Measurements from ENCODE around the gene PLEKHG3. TPM values are rescaled to one million over a fixed set of nuclear protein-coding genes. Genes with fewer than 3 reads are reported as not detected.

Gene PLEKHG3
- total and polyA plus RNA-seq, 7 donors = 1.9 to 8.2 (median 5.2) TPM

DNA sequence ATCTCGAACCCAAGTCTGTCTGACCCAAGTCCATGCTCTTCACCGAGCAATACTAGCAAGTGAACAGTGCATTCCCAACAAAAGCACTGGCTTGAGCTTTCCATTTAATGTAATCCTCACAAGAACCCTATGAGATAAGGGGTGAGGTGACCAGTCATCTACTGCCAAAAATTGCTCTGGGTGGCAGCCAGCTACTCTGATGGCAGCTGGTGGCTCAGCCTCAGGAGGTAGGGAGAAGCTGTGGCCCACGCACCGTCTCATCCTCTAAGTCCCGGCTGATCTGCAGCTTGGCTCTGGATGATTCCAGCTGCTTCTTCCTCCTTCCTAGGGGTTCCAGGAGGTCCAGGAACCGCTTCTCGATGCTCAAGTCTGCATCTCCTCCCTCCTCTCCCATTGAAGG, 75.2 kb downstream of the PLEKHG3 start:
- no peak for DNase-seq
- H3K36me3 ChIP-seq (ENCODE audit: insufficient read depth in 1 of 2, low read depth in 1 of 2) = peaks cover 0 to 100% of the 10 kb centered on the region in 2 donors
- H3K4me3 ChIP-seq = no peak overlapping the region
- peak overlapping the region; percentile 30 for H3K27ac ChIP-seq
- intact Hi-C loops (cut with DNase I) = no loop called here
- 34 to 46% (median 46%) methylated on average over 7 of the region's 7 CpGs for WGBS, 3 donors
- H3K9me3 ChIP-seq = no peaks in the 10 kb centered on the region
- peaks cover 8% of the 10 kb centered on the region for H3K4me1 ChIP-seq
- no peak for TF ChIP-seq CTCF (IDR thresholded peaks at IDR 0.05)
- peak; percentile 48 to 83 (median 60) for ATAC-seq
- no peaks in the 10 kb centered on the region for H3K27me3 ChIP-seq (ENCODE audit: insufficient read depth in 3 of 3, low read length in 2 of 3)

- peak in 1 of 4 donors; percentile 7 for ATAC-seq
- intact Hi-C loops (cut with DNase I) = no loop called here
- no peak for TF ChIP-seq CTCF (IDR thresholded peaks at IDR 0.05)
- no peak overlapping the region for H3K4me3 ChIP-seq
- H3K27ac ChIP-seq = no peak overlapping the region
- peaks cover 3 to 100% of the 10 kb centered on the region in 2 donors for H3K36me3 ChIP-seq (ENCODE audit: insufficient read depth in 1 of 2, low read depth in 1 of 2)
- peaks cover 8% of the 10 kb centered on the region for H3K4me1 ChIP-seq
- no peak for DNase-seq
- H3K27me3 ChIP-seq (ENCODE audit: insufficient read depth in 3 of 3, low read length in 2 of 3) = no peaks in the 10 kb centered on the region
- H3K9me3 ChIP-seq = no peaks in the 10 kb centered on the region
- WGBS, 3 donors = 65 to 80% (median 71%) methylated on average over 11 of the region's 11 CpGs
Observed at GRCh38 chr14:64782196-64782595, 78.0 kb downstream of the PLEKHG3 start.

GRCh38 chr14:64784006-64784405, 79.8 kb downstream of the PLEKHG3 start:
- ATAC-seq (no peak), DNase-seq (no peak)
- Histone ChIP-seq H3K27ac (no peak overlapping the region), H3K4me3 (no peak overlapping the region), H3K9me3 (no peaks in the 10 kb centered on the region), H3K4me1 (peaks cover 3% of the 10 kb centered on the region), H3K27me3 (ENCODE audit: insufficient read depth in 3 of 3, low read length in 2 of 3) (no peaks in the 10 kb centered on the region), H3K36me3 (ENCODE audit: insufficient read depth in 1 of 2, low read depth in 1 of 2) (peaks cover 3 to 98% of the 10 kb centered on the region in 2 donors)
- WGBS, 3 donors = 92 to 94% (median 93%) methylated on average over 9 of the region's 9 CpGs
- intact Hi-C loops (cut with DNase I) = no loop called here
- TF ChIP-seq CTCF (IDR thresholded peaks at IDR 0.05) = no peak

- H3K27ac ChIP-seq = peak overlapping the region; percentile 8
- peaks cover 3 to 97% of the 10 kb centered on the region in 2 donors for H3K36me3 ChIP-seq (ENCODE audit: insufficient read depth in 1 of 2, low read depth in 1 of 2)
- intact Hi-C loops (cut with DNase I) = no loop called here
- H3K4me1 ChIP-seq = peaks cover 16% of the 10 kb centered on the region
- H3K27me3 ChIP-seq (ENCODE audit: insufficient read depth in 3 of 3, low read length in 2 of 3) = no peaks in the 10 kb centered on the region
- no peaks in the 10 kb centered on the region for H3K9me3 ChIP-seq
- H3K4me3 ChIP-seq = no peak overlapping the region
- no peak for ATAC-seq
- DNase-seq = no peak
- no peak for TF ChIP-seq CTCF (IDR thresholded peaks at IDR 0.05)
- WGBS, 3 donors = 77 to 80% (median 79%) methylated on average over 24 of the region's 24 CpGs
Observed at GRCh38 chr14:64786296-64787149, 82.3 kb downstream of the PLEKHG3 start.
